Measurements from ENCODE around the gene RDH16. TPM values are rescaled to one million over a fixed set of nuclear protein-coding genes. Genes with fewer than 3 reads are reported as not detected.
"Not testable (repeated sequence)": the region's sequence is repeated elsewhere in the genome, so short reads cannot be mapped to it uniquely, and the experiment has no call there.

Gene RDH16
- total RNA-seq, 1 donor from 2014 or later: 0.44 TPM

GRCh38 chr12:56914724-56915123 is 42.7 kb downstream of the RDH16 start:
- no peak for DNase-seq (ENCODE audit: low read depth, low spot score)
- peaks cover 24% of the 10 kb centered on the region for H3K27me3 Mint-ChIP-seq (ENCODE audit: low read depth)
- H3K27ac Mint-ChIP-seq (ENCODE audit: unreplicated experiment): no peak overlapping the region
- H3K4me1 Mint-ChIP-seq: no peaks in the 10 kb centered on the region
- peaks cover 1% of the 10 kb centered on the region for H3K36me3 Mint-ChIP-seq (ENCODE audit: low read depth)
- peaks cover 10% of the 10 kb centered on the region for H3K9me3 Mint-ChIP-seq
- no peak overlapping the region for H3K4me3 Mint-ChIP-seq
- no peak for TF ChIP-seq CTCF (conservative IDR thresholded peaks at IDR 0.05)

- Mint-ChIP-seq H3K36me3 (ENCODE audit: low read depth) (peaks cover 3% of the 10 kb centered on the region), H3K27me3 (ENCODE audit: low read depth) (peaks cover 24% of the 10 kb centered on the region), H3K4me1 (no peaks in the 10 kb centered on the region), H3K27ac (ENCODE audit: unreplicated experiment) (no peak overlapping the region), H3K9me3 (peaks cover 11% of the 10 kb centered on the region), H3K4me3 (no peak overlapping the region)
- TF ChIP-seq CTCF (conservative IDR thresholded peaks at IDR 0.05): no peak
- DNase-seq (ENCODE audit: low read depth, low spot score): no peak
Observed at GRCh38 chr12:56914256-56914655, 43.2 kb downstream of the RDH16 start.

- not testable (repeated sequence) for DNase-seq (ENCODE audit: low read depth, low spot score); H3K4me1 Mint-ChIP-seq; H3K27ac Mint-ChIP-seq (ENCODE audit: unreplicated experiment); H3K9me3 Mint-ChIP-seq; H3K36me3 Mint-ChIP-seq (ENCODE audit: low read depth); H3K4me3 Mint-ChIP-seq
- peaks cover 23% of the 10 kb centered on the region for H3K27me3 Mint-ChIP-seq (ENCODE audit: low read depth)
Observed at GRCh38 chr12:56909403-56909802, 48.0 kb downstream of the RDH16 start.

GRCh38 chr12:56908136-56908535 is 49.3 kb downstream of the RDH16 start:
- Mint-ChIP-seq H3K27me3 (ENCODE audit: low read depth) (peaks cover 22% of the 10 kb centered on the region), H3K36me3 (ENCODE audit: low read depth) (peaks cover 3% of the 10 kb centered on the region), H3K4me3 (no peak overlapping the region), H3K27ac (ENCODE audit: unreplicated experiment) (no peak overlapping the region), H3K4me1 (no peaks in the 10 kb centered on the region), H3K9me3 (peaks cover 7% of the 10 kb centered on the region)
- no peak for DNase-seq (ENCODE audit: low read depth, low spot score)
- no peak for TF ChIP-seq CTCF (conservative IDR thresholded peaks at IDR 0.05)

- Mint-ChIP-seq H3K4me3 (no peak overlapping the region), H3K27me3 (ENCODE audit: low read depth) (peaks cover 9% of the 10 kb centered on the region), H3K27ac (ENCODE audit: unreplicated experiment) (no peak overlapping the region), H3K36me3 (ENCODE audit: low read depth) (peaks cover 3% of the 10 kb centered on the region), H3K4me1 (no peaks in the 10 kb centered on the region), H3K9me3 (peaks cover 6% of the 10 kb centered on the region)
- no peak for DNase-seq (ENCODE audit: low read depth, low spot score)
- no peak for TF ChIP-seq CTCF (conservative IDR thresholded peaks at IDR 0.05)
Observed at GRCh38 chr12:56905852-56906251, 51.6 kb downstream of the RDH16 start.

- peaks cover 5% of the 10 kb centered on the region for H3K9me3 Mint-ChIP-seq
- no peak overlapping the region for H3K27ac Mint-ChIP-seq (ENCODE audit: unreplicated experiment)
- DNase-seq (ENCODE audit: low read depth, low spot score): no peak
- no peaks in the 10 kb centered on the region for H3K36me3 Mint-ChIP-seq (ENCODE audit: low read depth)
- no peak for TF ChIP-seq CTCF (conservative IDR thresholded peaks at IDR 0.05)
- peaks cover 7% of the 10 kb centered on the region for H3K27me3 Mint-ChIP-seq (ENCODE audit: low read depth)
- H3K4me1 Mint-ChIP-seq: no peaks in the 10 kb centered on the region
- no peak overlapping the region for H3K4me3 Mint-ChIP-seq
Observed at GRCh38 chr12:56903374-56903773, 54.0 kb downstream of the RDH16 start.

Other genes starting within 250 kb of the RDH16 start
- gene NACA, start 232.3 kb downstream of the RDH16 start, total RNA-seq: 1,026 and 1,074 TPM in 2 replicates
- 45.7 and 47.3 TPM in 2 replicates for gene PRIM1, start 205.3 kb downstream of the RDH16 start, total RNA-seq
- gene HSD17B6, start 194.3 kb downstream of the RDH16 start, total RNA-seq: 2.6 and 2.7 TPM in 2 replicates
- gene SDR9C7, start 23.2 kb downstream of the RDH16 start, total RNA-seq: not detected in 2 replicates
- 27.9 and 28.6 TPM in 2 replicates for gene ZBTB39, start 48.9 kb upstream of the RDH16 start, total RNA-seq
- gene TAC3, start 58.9 kb upstream of the RDH16 start, total RNA-seq: 0.51 TPM in 1 of 2 replicates, not detected in the other
- gene MYO1A, start 92.5 kb upstream of the RDH16 start, total RNA-seq: 0.25 and 0.40 TPM in 2 replicates
- 44.0 and 49.6 TPM in 2 replicates for gene NEMP1, start 121.2 kb upstream of the RDH16 start, total RNA-seq
- 58.0 and 61.2 TPM in 2 replicates for gene NAB2, start 131.5 kb upstream of the RDH16 start, total RNA-seq
- 40.2 and 41.7 TPM in 2 replicates for gene STAT6, start 153.8 kb upstream of the RDH16 start, total RNA-seq
- gene LRP1, start 170.9 kb upstream of the RDH16 start, total RNA-seq: 61.8 and 62.7 TPM in 2 replicates
- gene LRP1-AS, start 190.0 kb upstream of the RDH16 start, total RNA-seq: not detected in 2 replicates

All from neural crest cell (in vitro differentiated cells).